Stimulated activated CD8-positive, alpha-beta memory T cell treated with anti-CD3 and anti-CD28 coated beads, Interleukin-4, amount 100 ng/mL, for 1 hour (primary cell): Measurements from ENCODE around the gene PABPC1L.

Experiments
- DNase-seq, 2 donors: peaks; one replicate each; pipeline ENCODE4 v3.0.0-alpha.2; 2020; ENCODE audit warnings: low read depth in 2 of 2, low spot score in 1 of 2

Gene PABPC1L

DNA sequence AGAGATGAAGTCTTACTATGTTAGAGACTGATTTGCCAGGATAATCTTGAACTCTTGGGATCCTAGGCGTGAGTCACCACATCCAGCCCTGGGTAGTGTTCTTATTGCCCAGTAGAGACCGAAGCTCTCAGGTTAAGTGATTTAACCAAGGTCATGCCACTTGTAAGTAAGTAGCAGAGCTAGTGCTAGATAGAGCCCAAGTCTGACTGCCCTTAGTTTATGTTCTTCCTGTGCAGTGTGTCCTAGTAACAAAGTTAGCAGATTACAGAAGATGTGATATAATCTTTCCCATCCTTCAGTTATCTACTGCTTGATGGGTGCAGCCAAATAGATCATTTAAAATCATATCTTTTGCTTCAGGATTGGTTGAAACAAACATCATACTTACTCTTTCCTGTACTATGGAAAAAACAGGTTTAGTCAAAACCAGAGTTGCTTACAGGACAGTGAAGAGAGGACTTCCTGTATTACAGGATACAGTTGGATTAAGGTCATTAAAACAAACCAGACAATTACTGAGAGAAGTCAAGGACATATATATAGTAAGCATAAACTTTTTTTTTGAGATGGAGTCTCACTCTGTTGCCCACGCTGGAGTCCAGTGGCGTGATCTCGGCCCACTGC lies 9.5 kb upstream of the PABPC1L start:
- DNase-seq = no peak

DNA sequence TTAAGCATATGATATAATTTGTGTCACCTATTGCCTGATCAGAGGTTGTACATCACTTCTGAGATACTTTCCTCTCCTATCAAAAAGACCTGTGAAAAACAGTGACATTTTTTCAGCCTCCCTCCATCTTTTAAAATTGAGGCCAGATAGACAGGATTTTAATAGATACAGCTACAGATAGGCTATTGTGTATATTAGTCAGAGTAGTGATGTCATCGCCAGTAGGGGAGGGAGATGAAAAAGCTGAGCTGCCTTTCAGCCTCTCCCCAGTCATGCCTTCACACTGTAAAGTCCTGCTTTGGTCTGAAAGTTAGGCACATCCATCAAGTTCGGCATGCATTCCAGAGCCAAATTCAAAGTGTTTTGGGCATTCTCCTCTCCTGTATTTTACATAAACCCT lies 7.9 kb upstream of the PABPC1L start:
- DNase-seq = no peak

DNA sequence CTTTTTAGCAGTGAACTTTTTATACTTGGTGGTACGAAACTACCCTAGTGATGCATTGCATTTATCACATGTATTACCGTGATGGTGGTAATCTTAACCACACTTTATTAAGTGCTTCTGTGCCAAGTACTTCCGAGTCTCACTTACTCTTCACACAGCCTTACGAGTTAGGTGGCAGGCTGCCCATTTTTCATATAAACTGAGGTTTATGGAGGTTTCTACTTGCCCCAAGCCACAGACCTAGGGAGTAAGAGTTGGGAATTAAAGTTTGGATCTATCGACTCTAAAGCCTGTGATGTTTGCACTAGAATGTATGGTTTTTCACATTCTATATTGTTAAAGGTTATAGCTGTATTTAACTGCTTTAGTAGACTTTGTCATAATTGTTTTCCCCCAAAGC lies 5.5 kb upstream of the PABPC1L start:
- no peak for DNase-seq

- DNase-seq = no peak
Observed at GRCh38 chr20:44908987-44909871, 631 bp upstream of the PABPC1L start.

DNA sequence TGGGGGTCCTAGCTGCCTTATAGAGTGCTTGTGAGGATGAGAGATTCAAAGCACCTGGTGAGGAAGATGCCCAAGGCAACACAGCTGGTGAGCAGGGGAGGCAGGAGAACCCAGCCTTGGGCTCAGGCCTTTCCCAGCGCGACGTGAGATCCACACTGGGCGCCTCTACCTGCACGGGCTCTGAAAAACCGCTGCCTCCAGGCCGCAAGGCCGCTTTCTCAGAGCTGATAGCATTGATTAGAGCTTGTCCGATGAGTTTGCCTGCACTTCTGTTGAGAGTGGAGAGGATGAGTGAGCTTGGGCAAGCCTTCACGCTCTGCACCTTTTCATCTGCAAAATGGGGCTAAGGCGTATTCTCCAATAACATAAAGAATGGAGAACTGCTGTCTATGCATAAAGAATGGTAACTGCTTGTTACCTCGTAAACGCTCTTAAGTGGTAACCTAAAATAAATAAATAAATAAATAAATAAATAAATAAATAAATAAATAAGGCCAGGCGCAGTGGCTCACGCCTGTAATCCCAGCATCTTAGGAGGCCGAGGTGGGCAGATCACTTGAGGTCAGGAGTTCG lies 916 bp downstream of the PABPC1L start:
- DNase-seq = no peak

- DNase-seq = peak in 1 of 2 donors; percentile 18
Observed at GRCh38 chr20:44911264-44911921, 1.5 kb downstream of the PABPC1L start.

DNA sequence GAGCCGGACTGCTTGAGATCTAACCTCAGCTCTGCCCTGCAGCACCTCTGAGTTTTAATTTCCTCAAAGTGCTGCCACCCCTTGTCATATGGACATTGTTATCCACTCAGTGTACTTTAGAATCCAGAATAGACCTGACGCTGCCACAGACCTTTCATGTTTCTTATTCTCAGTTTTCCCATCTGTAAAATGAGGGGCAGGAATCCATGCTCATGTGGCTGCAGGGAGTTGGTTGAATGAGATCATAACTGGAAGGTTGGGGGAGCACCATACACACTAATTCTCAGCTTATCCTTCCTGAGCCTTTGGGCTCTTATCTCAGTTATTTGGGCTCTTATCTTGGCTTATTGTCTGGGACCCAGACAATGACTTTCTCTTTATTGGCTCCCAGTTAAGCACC lies 2.3 kb downstream of the PABPC1L start:
- DNase-seq = no peak

DNA sequence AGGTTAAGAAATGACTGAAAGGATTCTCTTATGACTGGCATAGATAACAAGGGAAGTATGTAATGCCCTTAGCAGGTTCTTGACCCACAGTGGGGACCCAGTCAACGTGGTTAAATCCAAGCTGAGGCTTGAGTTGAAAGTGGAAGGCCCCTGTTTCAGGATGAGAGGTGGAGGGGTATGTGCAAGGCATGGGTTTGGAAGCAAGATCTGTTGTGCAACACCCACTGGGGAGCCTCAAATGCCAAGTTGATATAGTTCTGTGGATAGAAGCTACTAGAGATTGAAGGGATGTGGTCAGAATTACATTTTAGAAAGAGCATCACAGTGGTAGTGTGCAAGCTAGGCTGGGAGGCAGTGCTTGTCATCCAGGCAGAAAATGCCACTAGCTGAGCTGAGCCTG lies 5.1 kb downstream of the PABPC1L start:
- no peak for DNase-seq

DNA sequence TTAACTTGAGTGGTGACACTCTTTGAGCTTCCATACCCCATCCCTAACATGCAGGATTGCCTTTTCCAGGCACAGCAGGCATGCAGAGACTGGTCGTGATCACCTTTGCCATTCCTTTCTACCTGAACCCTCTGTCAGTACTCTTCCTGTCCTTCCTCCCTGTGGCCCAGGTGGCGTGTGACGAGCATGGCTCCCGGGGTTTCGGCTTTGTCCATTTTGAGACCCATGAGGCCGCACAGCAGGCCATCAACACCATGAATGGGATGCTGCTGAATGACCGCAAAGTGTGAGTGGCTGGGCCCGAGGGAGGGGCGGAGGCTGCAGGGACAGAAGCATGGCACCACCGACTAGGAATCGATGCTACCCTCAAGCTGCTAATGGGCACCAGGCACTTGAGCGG lies 6.7 kb downstream of the PABPC1L start:
- no peak for DNase-seq

DNA sequence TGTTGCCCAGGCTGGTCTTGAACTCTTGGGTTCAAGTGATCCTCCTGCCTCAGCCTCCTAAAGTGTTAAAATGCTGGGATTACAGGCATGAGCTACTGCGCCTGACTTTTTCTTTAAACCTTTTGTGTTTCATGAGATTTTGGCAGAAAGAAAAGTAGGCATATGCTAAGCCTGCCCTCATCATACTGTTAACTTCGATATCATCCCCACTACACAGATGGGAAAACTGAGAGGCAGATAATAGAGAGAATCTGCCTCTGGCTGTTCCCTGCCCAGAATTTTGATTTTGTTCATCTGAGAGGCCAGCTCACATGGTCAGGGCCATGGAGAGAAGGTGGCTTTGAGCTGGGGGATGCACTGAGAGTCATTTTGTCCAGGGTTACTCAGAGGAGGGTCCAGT lies 7.5 kb downstream of the PABPC1L start:
- no peak for DNase-seq

GRCh38 chr20:44918342-44918741 lies 8.5 kb downstream of the PABPC1L start:
- DNase-seq = no peak

DNA sequence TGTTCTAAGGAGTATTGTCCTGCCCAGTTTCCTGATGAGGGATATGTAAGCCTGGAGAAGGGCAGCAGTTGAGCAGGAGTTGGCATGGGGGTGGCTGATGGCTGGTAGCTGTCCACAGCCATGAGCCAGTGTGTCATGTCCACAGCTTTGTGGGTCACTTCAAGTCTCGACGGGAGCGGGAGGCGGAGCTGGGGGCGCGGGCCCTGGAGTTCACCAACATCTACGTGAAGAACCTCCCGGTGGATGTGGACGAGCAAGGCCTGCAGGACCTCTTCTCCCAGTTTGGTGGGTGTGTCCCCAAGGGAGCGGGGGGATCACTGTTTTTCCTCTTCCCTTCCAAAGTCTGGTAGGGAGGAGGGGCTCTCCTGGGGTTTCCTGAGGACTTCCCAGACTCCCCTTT lies 8.9 kb downstream of the PABPC1L start:
- DNase-seq = no peak

DNA sequence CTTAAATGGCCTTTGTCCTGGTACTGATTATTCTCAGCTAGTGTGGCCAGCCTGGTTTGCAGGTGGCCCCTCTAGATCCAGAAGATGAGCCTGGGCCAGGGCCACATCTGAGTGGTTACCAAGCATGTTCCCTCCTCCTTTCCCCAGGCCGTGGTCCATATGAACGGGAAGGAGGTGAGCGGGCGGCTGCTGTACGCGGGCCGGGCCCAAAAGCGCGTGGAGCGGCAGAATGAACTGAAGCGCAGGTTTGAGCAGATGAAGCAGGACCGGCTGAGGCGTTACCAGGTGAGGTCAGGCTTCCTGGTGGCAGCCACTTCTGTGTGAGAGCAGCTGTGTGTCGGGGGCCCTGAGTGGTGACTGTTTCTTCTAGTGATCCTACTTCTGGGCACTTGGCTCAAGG lies 11.6 kb downstream of the PABPC1L start:
- DNase-seq = no peak

DNA sequence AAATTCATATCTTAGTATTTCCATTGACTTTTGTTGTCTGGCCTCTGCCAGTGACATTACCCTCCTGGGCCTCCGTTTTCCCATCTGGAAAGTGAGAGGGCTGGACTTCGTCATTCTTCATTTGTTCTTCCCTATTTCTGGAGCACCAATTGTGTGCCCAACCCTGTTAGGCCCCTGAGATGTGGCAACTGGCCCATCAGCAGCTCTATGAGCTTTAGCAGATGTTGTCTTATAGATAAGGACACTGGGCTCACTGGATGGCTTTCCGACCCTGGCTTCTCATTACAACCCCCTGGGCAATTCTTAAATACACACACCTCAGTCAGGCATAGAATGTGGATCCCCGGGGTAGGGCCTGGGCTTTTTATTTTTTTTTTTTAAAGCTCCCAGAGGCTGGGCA lies 14.7 kb downstream of the PABPC1L start:
- DNase-seq = no peak

DNA sequence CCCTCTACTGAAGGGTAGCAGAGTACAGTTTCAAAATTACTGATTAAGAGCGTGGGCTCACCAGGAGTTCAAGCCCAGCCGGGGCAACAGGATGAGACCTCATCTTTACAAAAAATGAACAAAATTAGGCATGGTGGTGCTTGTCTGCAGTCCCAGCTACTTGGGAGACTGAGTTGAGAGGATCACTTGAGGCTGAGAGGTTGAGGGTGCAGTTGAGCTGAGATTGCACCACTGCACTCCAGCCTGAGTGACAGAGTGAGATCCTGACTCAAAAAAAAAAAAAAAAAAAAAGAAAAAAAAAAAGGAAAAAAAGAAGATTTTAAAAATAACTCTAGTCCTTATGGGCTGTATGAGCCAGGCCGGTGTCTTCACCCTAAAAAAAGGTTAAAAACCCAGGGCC lies 18.7 kb downstream of the PABPC1L start:
- DNase-seq = no peak

DNA sequence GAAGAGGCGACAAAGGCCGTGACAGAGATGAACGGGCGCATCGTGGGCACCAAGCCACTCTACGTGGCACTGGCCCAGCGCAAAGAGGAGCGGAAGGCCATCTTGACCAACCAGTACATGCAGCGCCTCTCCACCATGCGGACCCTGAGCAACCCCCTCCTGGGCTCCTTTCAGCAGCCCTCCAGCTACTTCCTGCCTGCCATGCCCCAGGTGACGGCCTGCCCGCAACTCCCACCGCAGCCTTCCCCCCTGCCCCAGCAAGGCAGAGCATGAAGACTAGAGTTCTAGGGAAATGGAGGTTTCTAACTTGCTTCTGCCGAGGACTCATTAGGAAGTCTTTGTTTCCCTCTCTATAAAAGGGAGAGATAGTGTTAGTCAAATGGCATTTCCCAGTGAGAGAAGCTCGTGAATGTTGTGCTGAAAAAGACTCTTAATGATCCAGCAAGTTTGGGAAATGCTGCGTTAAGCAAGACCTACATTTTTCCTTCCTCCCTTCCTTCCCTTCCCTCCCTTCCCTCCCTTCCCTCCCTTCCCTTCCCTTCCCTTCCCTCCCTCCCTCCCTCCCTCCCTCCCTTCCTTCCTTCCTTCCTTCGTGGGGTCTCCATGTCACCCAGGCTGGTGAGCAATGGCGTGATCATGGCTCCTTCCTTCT lies 20.8 kb downstream of the PABPC1L start:
- no peak for DNase-seq

DNA sequence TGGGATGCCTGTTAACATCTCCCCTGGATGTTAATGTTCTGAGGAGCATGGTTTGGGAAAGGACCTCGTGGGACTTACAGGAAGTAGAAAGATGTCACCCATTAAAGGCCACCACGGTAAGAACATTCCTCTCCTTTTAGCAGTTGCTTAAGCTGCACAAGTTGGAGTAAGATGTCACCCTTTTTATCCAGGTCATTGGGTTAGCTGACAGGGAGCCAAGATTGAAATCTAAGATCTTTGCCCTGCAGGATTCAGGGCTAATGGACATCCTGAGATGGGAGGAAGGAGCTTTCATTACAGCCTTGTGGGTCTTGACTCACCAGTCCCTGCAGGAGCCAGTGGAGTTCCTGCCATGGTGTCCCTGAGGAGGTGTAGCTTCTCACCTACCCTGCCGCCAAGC lies 22.1 kb downstream of the PABPC1L start:
- no peak for DNase-seq

GRCh38 chr20:44932916-44933315 lies 23.1 kb downstream of the PABPC1L start:
- no peak for DNase-seq

- no peak for DNase-seq
Observed at GRCh38 chr20:44936510-44936909, 26.6 kb downstream of the PABPC1L start.

DNA sequence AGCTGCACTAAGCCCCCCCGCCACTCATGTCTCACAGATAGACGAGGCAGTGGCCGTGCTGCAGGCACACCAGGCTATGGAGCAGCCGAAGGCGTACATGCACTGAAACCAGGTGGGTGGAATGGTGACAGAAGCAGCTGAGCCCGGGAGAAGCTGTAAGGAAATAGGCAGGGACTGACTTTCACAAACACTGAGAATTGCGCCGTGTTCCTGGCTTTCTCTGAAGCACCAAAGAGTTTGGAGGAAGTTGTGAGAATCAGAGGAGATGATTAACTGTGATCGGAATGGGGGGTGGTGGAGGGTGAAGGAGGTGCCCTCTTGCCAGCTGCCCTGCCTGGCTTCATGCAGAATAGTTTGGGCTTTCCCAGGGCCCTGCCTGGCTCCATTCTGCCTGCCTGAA lies 28.8 kb downstream of the PABPC1L start:
- no peak for DNase-seq

DNA sequence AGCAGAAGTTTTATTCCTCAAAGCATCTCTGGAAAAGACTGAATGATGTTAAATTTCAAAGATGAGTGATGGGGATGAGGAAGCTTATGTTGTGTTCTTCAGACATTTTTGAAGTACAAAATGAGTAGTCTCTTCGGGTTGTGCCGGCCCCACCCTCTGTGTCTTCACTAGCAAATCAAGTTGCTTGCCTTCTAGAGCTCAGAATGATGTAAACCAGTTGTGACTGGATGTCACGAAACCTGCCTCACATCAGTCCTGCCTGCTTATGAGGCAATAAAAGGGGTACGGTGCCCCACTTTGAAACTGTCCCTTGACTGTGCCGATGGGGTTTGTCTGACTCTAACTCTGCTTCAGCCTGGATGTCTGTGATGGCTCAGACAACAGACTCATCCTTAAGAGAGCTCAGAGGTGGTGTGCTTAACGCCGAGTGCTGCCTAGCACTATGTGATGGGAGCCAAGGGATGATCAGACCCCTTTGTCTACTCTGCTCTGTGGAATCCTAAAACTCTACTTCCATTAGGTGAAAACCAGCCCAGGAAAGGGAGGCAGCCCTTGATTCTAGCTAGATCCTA lies 31.3 kb downstream of the PABPC1L start:
- no peak for DNase-seq
